Prostate gland (tissue), 2 donors: Measurements from ENCODE around the gene ANKRD44.

ENCODE experiments used
- CTCF ChIP-seq, 4 experiments: fragments of 200-600 bp in 2 of 4; fragments of 450-650 bp in 2 of 4; sonication (generic) in 2 of 4; IDR thresholded peaks; 1 replicate in 3 of 4; 2 replicates in 1 of 4; pipeline ENCODE4 v1.5.1; 2016 to 2019; ENCODE audit warnings: antibody characterized with exemption in 4 of 4, mild to moderate bottlenecking in 2 of 4, moderate library complexity in 2 of 4
- POLR2A ChIP-seq: fragments of 450-650 bp; IDR thresholded peaks from one replicate; pipeline ENCODE4 v1.6.1; 2016; ENCODE audit warnings: antibody characterized with exemption, mild to moderate bottlenecking
- POLR2AphosphoS5 ChIP-seq: sonication (generic); formaldehyde crosslinking; IDR thresholded peaks from one replicate; pipeline ENCODE4 v1.6.1; 2017; ENCODE audit warnings: antibody characterized with exemption

GRCh38 chr2:197354169-197354558 is 43.6 kb upstream of the ANKRD44 start:
- TF ChIP-seq POLR2A: no peak
- no peak for TF ChIP-seq CTCF (IDR thresholded peaks at IDR 0.05)
- TF ChIP-seq POLR2AphosphoS5: no peak
